ENCODE data around the gene TAF1.
A peak's percentile ranks its signal among the peaks of the same experiment; 100 is the strongest.
"Not testable (repeated sequence)": the region's sequence is repeated elsewhere in the genome, so short reads cannot be mapped to it uniquely, and the experiment has no call there.

Gene TAF1

GRCh38 chrX:71365875-71366673, at the start of gene TAF1:
TSS of gene TAF1 (plus strand) at chrX:71366357. CDS start at chrX:71366375, 18 bp downstream.
- DNase-seq: peak; percentile 96

GRCh38 chrX:71316959-71317358, 49.2 kb upstream of the TAF1 start:
- DNase-seq: not testable (repeated sequence)

GRCh38 chrX:71320126-71320525, 46.0 kb upstream of the TAF1 start:
- no peak for DNase-seq

- no peak for DNase-seq
Observed at GRCh38 chrX:71321731-71322130, 44.4 kb upstream of the TAF1 start.

GRCh38 chrX:71324452-71324851, 41.7 kb upstream of the TAF1 start:
- DNase-seq: not testable (repeated sequence)

- DNase-seq: no peak
Observed at GRCh38 chrX:71326394-71326793, 39.8 kb upstream of the TAF1 start.

GRCh38 chrX:71349151-71349665, 16.9 kb upstream of the TAF1 start:
- DNase-seq: not testable (repeated sequence)

- DNase-seq: not testable (repeated sequence)
Observed at GRCh38 chrX:71349867-71350266, 16.3 kb upstream of the TAF1 start.

- DNase-seq: not testable (repeated sequence)
Observed at GRCh38 chrX:71352439-71352838, 13.7 kb upstream of the TAF1 start.

GRCh38 chrX:71364221-71364620, 1.9 kb upstream of the TAF1 start:
- no peak for DNase-seq

- DNase-seq: no peak
Observed at GRCh38 chrX:71365356-71365874, 742 bp upstream of the TAF1 start.

GRCh38 chrX:71366674-71367256, 608 bp downstream of the TAF1 start:
- DNase-seq: no peak

GRCh38 chrX:71367396-71367795, 1.2 kb downstream of the TAF1 start:
- no peak for DNase-seq

- DNase-seq: no peak
Observed at GRCh38 chrX:71372388-71372787, 6.2 kb downstream of the TAF1 start.

- DNase-seq: no peak
Observed at GRCh38 chrX:71378732-71379131, 12.6 kb downstream of the TAF1 start.

- not testable (repeated sequence) for DNase-seq
Observed at GRCh38 chrX:71391725-71392124, 25.6 kb downstream of the TAF1 start.

GRCh38 chrX:71393919-71394318, 27.8 kb downstream of the TAF1 start:
- no peak for DNase-seq

GRCh38 chrX:71396576-71396975, 30.4 kb downstream of the TAF1 start:
- no peak for DNase-seq

- DNase-seq: no peak
Observed at GRCh38 chrX:71400710-71401109, 34.6 kb downstream of the TAF1 start.

GRCh38 chrX:71416260-71416659, 50.1 kb downstream of the TAF1 start:
- not testable (repeated sequence) for DNase-seq

GRCh38 chrX:71420686-71421085, 54.5 kb downstream of the TAF1 start:
- DNase-seq: no peak

- no peak for DNase-seq
Observed at GRCh38 chrX:71432733-71433132, 66.6 kb downstream of the TAF1 start.

GRCh38 chrX:71438750-71439149, 72.6 kb downstream of the TAF1 start:
- DNase-seq: no peak

GRCh38 chrX:71439420-71439819, 73.3 kb downstream of the TAF1 start:
- no peak for DNase-seq
